Transverse colon (tissue), 3 donors: ENCODE measurements around the gene SLC5A5.

ENCODE experiments used
- CTCF ChIP-seq, 5 experiments: fragments of 200-600 bp in 3 of 5; fragments of 450-650 bp in 2 of 5; sonication (generic) in 3 of 5; IDR thresholded peaks; 1 replicate in 2 of 5; 2 replicates in 3 of 5; pipeline ENCODE4 v1.5.1; 2016 to 2017; ENCODE audit warnings: antibody characterized with exemption in 5 of 5, inconsistent platforms in 3 of 5, mild to moderate bottlenecking in 2 of 5, moderate library complexity in 1 of 5
- EP300 ChIP-seq: sonication (generic); formaldehyde crosslinking; IDR thresholded peaks from one replicate; pipeline ENCODE4 v1.6.1; 2017; ENCODE audit warnings: antibody characterized with exemption, low read depth

GRCh38 chr19:17942181-17942580 is 70.4 kb downstream of the SLC5A5 start:
- TF ChIP-seq CTCF (IDR thresholded peaks at IDR 0.05) (no peak), EP300 (no peak)
